HCT116 (cell line): ENCODE results near the gene EEF2KMT.

Source experiments
- CTCF ChIP-seq, 3 experiments: fragments of 200-600 bp in 1 of 3; sonication (generic) in 1 of 3; IDR thresholded peaks in 2 of 3; conservative IDR thresholded peaks in 1 of 3; 2 replicates each; pipeline ENCODE4 v1.5.1; 2012 to 2017; ENCODE audit warnings: low read depth in 2 of 3, low read length in 2 of 3, antibody characterized with exemption in 1 of 3, borderline replicate concordance in 1 of 3, control low read depth in 1 of 3, mild to moderate bottlenecking in 1 of 3, mixed read lengths in 1 of 3, mixed run types in 1 of 3, moderate library complexity in 1 of 3; ENCODE audit not compliant: insufficient read depth in 1 of 3
- FOSL1 ChIP-seq: IDR thresholded peaks from 2 replicates; pipeline ENCODE4 v1.6.1; 2012; ENCODE audit warnings: low read depth

- no peak for TF ChIP-seq CTCF (IDR thresholded peaks at IDR 0.05 in 2 of 3, conservative IDR thresholded peaks at IDR 0.05 in 1 of 3; ENCODE audit: borderline replicate concordance in 1 of 3, insufficient read depth in 1 of 3, low read depth in 2 of 3, low read length in 2 of 3)
- no peak for TF ChIP-seq FOSL1
Observed at GRCh38 chr16:5036228-5037156, 61.1 kb downstream of the EEF2KMT start.
